CD4-positive, alpha-beta memory T cell (primary cell): ENCODE results near the gene ZNF774. TPM values are rescaled to one million over a fixed set of nuclear protein-coding genes. Genes with fewer than 3 reads are reported as not detected.
"Not testable (repeated sequence)": the region's sequence is repeated elsewhere in the genome, so short reads cannot be mapped to it uniquely, and the experiment has no call there.

Experiments used
- CTCF ChIA-PET: fragments of 350-600 bp; sonication (Branson Sonifier 250); formaldehyde crosslinking; loops from one replicate; lab custom pipeline; 2021; ENCODE audit warnings: inconsistent platforms; ENCODE audit not compliant: partially characterized antibody; lab: Charles Lee
- POLR2A ChIA-PET: fragments of 350-600 bp; sonication (Branson Sonifier 250); formaldehyde crosslinking; loops from one replicate; lab custom pipeline; 2021; ENCODE audit not compliant: partially characterized antibody; lab: Charles Lee
- DNase-seq, 5 donors: peaks; one replicate each; pipeline versions ENCODE4 v3.0.0 to v3.0.0-alpha.2; 2020 to 2022; ENCODE audit warnings: mixed read lengths in 1 of 5
- H3K27ac ChIP-seq: one replicate; pipeline ENCODE4 v1.7.0; 2013; ENCODE audit warnings: low read depth, low read length
- H3K27me3 ChIP-seq: 2 replicates; pipeline ENCODE4 v1.7.0; 2013; ENCODE audit warnings: mild to moderate bottlenecking, low read length, moderate library complexity; ENCODE audit not compliant: insufficient read depth
- H3K36me3 ChIP-seq: 2 replicates; pipeline ENCODE4 v1.7.0; 2013; ENCODE audit warnings: mild to moderate bottlenecking, low read length, moderate library complexity; ENCODE audit not compliant: insufficient read depth
- H3K4me1 ChIP-seq: 2 replicates; pipeline ENCODE4 v1.7.0; 2013; ENCODE audit warnings: mild to moderate bottlenecking, low read length, moderate library complexity; ENCODE audit not compliant: insufficient read depth
- H3K4me3 ChIP-seq, 2 donors: one replicate each; pipeline ENCODE4 v1.7.0; 2013; ENCODE audit warnings: low read length in 2 of 2, mild to moderate bottlenecking in 1 of 2
- H3K9me3 ChIP-seq, 2 donors: one replicate each; pipeline ENCODE4 v1.7.0; 2013; ENCODE audit warnings: low read length in 2 of 2, control low read depth in 1 of 2; ENCODE audit not compliant: control insufficient read depth in 1 of 2
- H3K27ac Mint-ChIP-seq, 7 donors: one replicate each; pipeline ENCODE4 v1.8.0; 2020 to 2021; ENCODE audit warnings: mixed read lengths in 7 of 7, mild to moderate bottlenecking in 6 of 7, inconsistent platforms in 3 of 7, moderate library complexity in 3 of 7
- H3K27me3 Mint-ChIP-seq, 2 donors: one replicate each; pipeline ENCODE4 v1.8.0; 2020 to 2021; ENCODE audit warnings: mixed read lengths in 2 of 2
- H3K36me3 Mint-ChIP-seq, 2 donors: one replicate each; pipeline ENCODE4 v1.8.0; 2020 to 2021; ENCODE audit warnings: mixed read lengths in 2 of 2, inconsistent platforms in 1 of 2, mild to moderate bottlenecking in 1 of 2
- H3K4me1 Mint-ChIP-seq, 4 donors: one replicate each; pipeline ENCODE4 v1.8.0; 2020 to 2021; ENCODE audit warnings: mixed read lengths in 4 of 4, mild to moderate bottlenecking in 1 of 4
- H3K4me3 Mint-ChIP-seq, 8 donors: one replicate each; pipeline ENCODE4 v1.8.0; 2020 to 2021; ENCODE audit warnings: mixed read lengths in 8 of 8, mild to moderate bottlenecking in 7 of 8, moderate library complexity in 6 of 8, inconsistent platforms in 3 of 8
- H3K9me3 Mint-ChIP-seq, 8 donors: one replicate each; pipeline ENCODE4 v1.8.0; 2020 to 2021; ENCODE audit warnings: mixed read lengths in 8 of 8, mild to moderate bottlenecking in 5 of 8, inconsistent platforms in 3 of 8, moderate library complexity in 1 of 8
- intact Hi-C: fragments of 100-400 bp; cut with micrococcal nuclease; formaldehyde crosslinking; loops from one replicate; pipeline ENCODE4 v1.15.1; 2023
- polyA plus RNA-seq, 2 donors: library from polyadenylated mRNA; unstranded; fragments of 300-500 nt; fragmentation: Illumina TruSeq; gene quantifications; one replicate each; pipeline ENCODE4 v1.2.3, GENCODE V29; 2021
- total RNA-seq, 2 experiments: library from RNA; stranded (reverse); gene quantifications; one replicate each; pipeline ENCODE4 v1.2.3, GENCODE V29; 2021

Gene ZNF774
- total RNA-seq (under 1 TPM; 0.78 to 0.81 TPM), polyA plus RNA-seq (not detected)

DNA sequence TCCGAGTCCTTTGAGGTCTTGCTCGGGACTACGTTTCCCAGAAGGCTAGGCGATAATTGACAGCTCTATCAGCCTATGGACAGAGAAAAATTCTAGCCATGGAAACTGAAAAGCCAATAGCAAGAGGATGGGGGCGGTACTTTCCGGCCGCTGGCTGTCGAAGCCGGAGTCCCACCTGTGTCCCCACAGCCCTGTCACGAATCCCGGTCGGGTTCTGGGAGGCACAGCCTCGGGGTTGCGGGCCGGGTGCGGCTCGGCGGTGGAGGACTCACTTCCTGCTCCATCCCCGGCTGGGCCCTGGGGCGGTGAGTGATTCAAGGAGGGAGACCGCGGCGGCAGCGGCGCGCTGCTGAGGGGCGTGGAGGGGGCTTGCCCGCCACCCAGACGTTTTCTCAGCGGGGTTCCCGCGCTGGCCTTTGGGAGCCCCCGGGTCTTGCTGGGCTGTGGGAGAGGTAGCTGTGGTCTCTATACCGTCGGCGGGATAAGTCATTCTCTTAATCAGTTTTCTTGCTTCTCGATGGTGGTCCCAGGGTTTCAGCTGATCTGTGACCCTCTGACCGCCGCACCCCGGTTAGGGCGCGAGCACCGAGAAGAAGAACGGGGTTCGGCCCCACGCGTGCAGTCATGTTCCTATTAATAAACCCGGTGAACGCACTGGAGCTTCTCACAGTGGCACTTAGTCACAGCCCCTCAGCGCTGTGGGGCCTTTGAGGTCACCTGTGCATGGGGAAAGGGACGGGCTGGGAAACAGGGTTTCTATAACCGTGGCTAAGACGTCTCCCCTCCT, at the start of gene ZNF774:
TSS of gene ZNF774 (plus strand) at position 178 of the 787 bp plus-strand sequence. CDS start 2,377 bp downstream, outside the sequence.
- peaks cover 10% of the 10 kb centered on the region for H3K4me1 ChIP-seq
- H3K27me3 ChIP-seq: no peaks in the 10 kb centered on the region
- Mint-ChIP-seq H3K36me3 (no peaks in the 10 kb centered on the region), H3K27ac (peak within 1 kb of the TSS; percentile 24 to 85 (median 75)), H3K9me3 (peaks cover 0 to 2% (median 0%) of the 10 kb centered on the region in 8 donors), H3K4me1 (peaks cover 8 to 20% (median 14%) of the 10 kb centered on the region in 4 donors), H3K27me3 (peaks cover 0 to 1% of the 10 kb centered on the region in 2 donors), H3K4me3 (peak within 1 kb of the TSS; percentile 83 to 95 (median 90))
- POLR2A ChIA-PET: interaction anchor here (0.9 to 1.4 kb wide), 5 partner anchors 10 to 461 kb away, joined by 3 to 5 read pairs (median 4); partner anchors contain the start of gene IQGAP1
- CTCF ChIA-PET: interaction anchor here (0.8 to 2.1 kb wide), 5 partner anchors 8 to 130 kb away, joined by 3 to 6 read pairs (median 4); no protein-coding TSS in a partner anchor
- peak within 1 kb of the TSS; percentile 18 for H3K27ac ChIP-seq
- peak; percentile 92 to 95 (median 94) for DNase-seq
- peak within 1 kb of the TSS; percentile 50 to 79 for H3K4me3 ChIP-seq
- H3K36me3 ChIP-seq: no peaks in the 10 kb centered on the region
- intact Hi-C loops: loop anchor here (1.0 to 5.0 kb wide), 2 partner anchors 10 to 35 kb away; partner anchors contain the start of gene IQGAP1
- no peaks in the 10 kb centered on the region for H3K9me3 ChIP-seq

DNA sequence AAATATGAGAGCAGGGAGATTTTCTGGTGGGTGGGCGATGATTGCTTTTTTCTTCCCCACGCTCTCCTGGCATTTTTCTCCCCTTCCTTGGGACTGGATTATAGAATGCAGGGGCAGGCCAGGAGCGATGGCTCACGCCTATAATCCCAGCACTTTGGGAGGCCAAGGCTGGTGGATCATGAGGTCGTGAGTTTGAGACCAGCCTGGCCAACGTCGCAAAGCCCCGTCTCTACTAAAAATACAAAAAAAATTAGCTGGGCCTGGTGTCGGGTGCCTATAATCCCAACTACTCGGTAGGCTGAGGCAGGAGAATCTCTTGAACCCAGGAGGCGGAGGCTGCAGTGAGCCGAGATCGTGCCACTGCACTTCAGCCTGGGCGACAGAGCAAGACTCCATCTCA, 46.7 kb upstream of the ZNF774 start:
- H3K9me3 ChIP-seq, H3K9me3 Mint-ChIP-seq, H3K36me3 ChIP-seq, H3K27me3 Mint-ChIP-seq, H3K27ac ChIP-seq, DNase-seq, intact Hi-C loops, H3K4me3 ChIP-seq, H3K27me3 ChIP-seq, H3K36me3 Mint-ChIP-seq: not testable (repeated sequence)
- peak overlapping the region in 1 of 7 donors; percentile 17 for H3K27ac Mint-ChIP-seq
- ChIA-PET POLR2A (interaction anchor here (1.0 kb wide), 1 partner anchor 71 kb away, joined by 3 read pairs; the partner anchor contains the start of genes CIB1 and GDPGP1), CTCF (interaction anchor here (1.0 to 6.8 kb wide), 5 partner anchors 9 to 71 kb away, joined by 3 to 41 read pairs (median 4); partner anchors contain the start of genes CIB1 and GDPGP1)
- peak overlapping the region in 1 of 8 donors; percentile 5 for H3K4me3 Mint-ChIP-seq
- H3K4me1 ChIP-seq: peaks cover 24% of the 10 kb centered on the region
- peaks cover 20 to 40% (median 26%) of the 10 kb centered on the region in 4 donors for H3K4me1 Mint-ChIP-seq

DNA sequence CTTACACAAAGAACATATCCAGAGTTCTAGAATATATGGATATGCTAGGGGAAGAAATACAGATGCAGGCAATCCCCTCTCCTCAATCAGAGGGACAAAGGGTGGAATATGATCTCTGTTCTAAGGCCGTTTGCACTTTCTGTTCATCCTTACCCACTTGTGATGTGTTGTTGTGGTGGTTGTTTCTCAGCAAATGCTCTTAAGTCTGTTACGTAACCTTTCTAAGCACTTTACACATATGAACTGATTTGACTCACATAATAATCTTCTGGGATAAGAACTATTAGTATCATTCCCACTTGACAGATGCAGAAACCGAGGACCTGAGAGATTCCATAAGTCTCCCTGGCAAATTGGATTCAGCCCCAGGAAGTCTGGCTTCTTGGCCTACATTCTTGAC, 46.2 kb upstream of the ZNF774 start:
- H3K27me3 ChIP-seq: no peaks in the 10 kb centered on the region
- no peak for DNase-seq
- intact Hi-C loops: no loop called here
- Mint-ChIP-seq H3K36me3 (no peaks in the 10 kb centered on the region), H3K4me1 (peaks cover 20 to 34% (median 25%) of the 10 kb centered on the region in 4 donors), H3K9me3 (no peaks in the 10 kb centered on the region), H3K4me3 (peak overlapping the region in 5 of 8 donors; percentile 63 to 83 (median 76)), H3K27ac (peak overlapping the region; percentile 57 to 95 (median 87)), H3K27me3 (no peaks in the 10 kb centered on the region)
- no peaks in the 10 kb centered on the region for H3K9me3 ChIP-seq
- peaks cover 24% of the 10 kb centered on the region for H3K4me1 ChIP-seq
- no peak overlapping the region for H3K27ac ChIP-seq
- ChIA-PET CTCF (interaction anchor here (1.0 to 6.8 kb wide), 5 partner anchors 9 to 72 kb away, joined by 3 to 41 read pairs (median 4); partner anchors contain the start of genes CIB1 and GDPGP1), POLR2A (interaction anchor here (0.6 to 1.0 kb wide), 2 partner anchors 19 to 72 kb away, joined by 3 read pairs; partner anchors contain the start of genes CIB1 and GDPGP1)
- no peak overlapping the region for H3K4me3 ChIP-seq
- no peaks in the 10 kb centered on the region for H3K36me3 ChIP-seq

DNA sequence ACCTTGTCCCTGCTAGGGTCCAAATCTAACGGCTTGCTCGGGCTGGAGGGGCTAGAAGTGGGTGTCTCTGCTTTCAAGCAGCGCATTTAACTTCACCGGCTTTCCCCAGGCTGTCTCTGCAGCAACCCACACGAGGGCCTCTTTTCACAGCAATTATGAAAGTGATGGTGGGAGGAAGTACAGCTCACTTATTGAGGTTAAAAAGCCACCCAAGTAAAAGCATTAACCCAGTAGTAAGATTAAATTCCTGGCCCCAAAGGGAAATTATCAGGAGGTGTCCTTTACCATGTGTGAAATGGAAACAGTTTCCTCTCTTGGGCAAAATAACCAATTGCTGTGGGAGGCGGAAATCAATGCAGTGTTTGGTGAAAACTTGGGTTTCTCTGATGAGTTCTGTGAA, 45.5 kb upstream of the ZNF774 start:
- H3K27me3 Mint-ChIP-seq: no peaks in the 10 kb centered on the region

DNA sequence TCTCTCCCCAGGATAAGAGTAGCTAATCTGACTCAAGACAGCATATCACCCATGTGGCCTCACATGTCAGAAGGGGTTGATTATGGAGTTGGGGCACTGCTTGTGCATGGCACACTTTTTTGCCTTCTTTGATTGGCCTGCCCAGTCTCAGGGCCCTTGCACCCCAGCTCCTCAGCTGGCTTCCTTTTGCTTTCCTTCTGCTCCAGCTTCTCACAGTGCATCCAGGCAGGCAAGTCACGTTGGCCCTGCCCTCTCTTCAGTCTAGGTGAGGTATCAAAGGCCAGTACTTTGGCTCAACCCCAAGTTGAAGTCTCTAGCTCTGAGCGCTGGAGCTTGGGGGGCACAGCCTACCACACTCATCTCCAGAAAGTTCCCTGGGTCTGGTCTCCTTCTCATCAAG, 44.4 kb upstream of the ZNF774 start:
- ChIA-PET POLR2A (no interaction called here), CTCF (interaction anchor here (0.8 to 6.8 kb wide), 3 partner anchors 12 to 164 kb away, joined by 3 to 41 read pairs (median 22); no protein-coding TSS in a partner anchor)
- intact Hi-C loops: no loop called here
- Histone ChIP-seq H3K27me3 (no peaks in the 10 kb centered on the region), H3K27ac (no peak overlapping the region), H3K4me3 (no peak overlapping the region), H3K36me3 (no peaks in the 10 kb centered on the region), H3K4me1 (peaks cover 18% of the 10 kb centered on the region), H3K9me3 (no peaks in the 10 kb centered on the region)
- DNase-seq: no peak
- Mint-ChIP-seq H3K4me3 (no peak overlapping the region), H3K36me3 (no peaks in the 10 kb centered on the region), H3K27me3 (no peaks in the 10 kb centered on the region), H3K9me3 (no peaks in the 10 kb centered on the region), H3K4me1 (peaks cover 14 to 28% (median 18%) of the 10 kb centered on the region in 4 donors), H3K27ac (peak overlapping the region in 1 of 7 donors; percentile 9)

More for the DNA sequence above, 45.5 kb upstream of the ZNF774 start:
- H3K36me3 ChIP-seq: no peaks in the 10 kb centered on the region
- POLR2A ChIA-PET: interaction anchor here (0.6 to 1.0 kb wide), 2 partner anchors 19 to 73 kb away, joined by 3 read pairs; partner anchors contain the start of genes CIB1 and GDPGP1
- H3K4me1 ChIP-seq: peaks cover 18% of the 10 kb centered on the region
- Mint-ChIP-seq H3K27ac (peak overlapping the region; percentile 57 to 95 (median 87)), H3K4me1 (peaks cover 15 to 28% (median 20%) of the 10 kb centered on the region in 4 donors), H3K36me3 (no peaks in the 10 kb centered on the region), H3K4me3 (peak overlapping the region; percentile 39 to 83 (median 68)), H3K9me3 (no peaks in the 10 kb centered on the region)
- CTCF ChIA-PET: interaction anchor here (0.7 to 6.8 kb wide), 7 partner anchors 8 to 341 kb away, joined by 3 to 41 read pairs (median 3); partner anchors contain the start of genes CIB1 and GDPGP1
- H3K9me3 ChIP-seq: no peaks in the 10 kb centered on the region
- peak in 4 of 5 donors; percentile 12 to 29 (median 16) for DNase-seq
- no peak overlapping the region for H3K27ac ChIP-seq
- H3K27me3 ChIP-seq: no peaks in the 10 kb centered on the region
- intact Hi-C loops: no loop called here
- no peak overlapping the region for H3K4me3 ChIP-seq

DNA sequence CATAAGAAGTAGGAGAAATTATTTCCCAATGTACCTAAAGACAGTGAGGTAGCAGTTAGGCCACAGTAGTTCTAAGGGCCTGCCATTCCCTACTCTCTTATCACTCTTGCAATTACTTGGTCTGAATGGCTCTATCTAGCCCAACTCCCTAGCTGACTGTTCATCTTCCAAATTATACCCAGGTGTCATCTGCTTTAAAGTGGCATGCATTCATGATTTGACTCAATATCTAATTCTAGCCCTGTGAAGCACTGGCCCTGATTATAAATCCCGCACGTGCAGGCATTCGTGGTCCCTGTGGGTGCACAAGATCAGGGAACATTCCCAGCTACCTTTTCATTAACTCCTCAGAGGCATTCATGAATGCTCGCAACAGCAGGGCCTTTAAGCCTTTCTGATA, 43.1 kb upstream of the ZNF774 start:
- Histone ChIP-seq H3K27ac (no peak overlapping the region), H3K27me3 (no peaks in the 10 kb centered on the region), H3K4me3 (no peak overlapping the region), H3K36me3 (no peaks in the 10 kb centered on the region), H3K9me3 (no peaks in the 10 kb centered on the region), H3K4me1 (peaks cover 18% of the 10 kb centered on the region)
- POLR2A ChIA-PET: no interaction called here
- intact Hi-C loops: no loop called here
- CTCF ChIA-PET: interaction anchor here (3.2 to 6.8 kb wide), 2 partner anchors 8 to 10 kb away, joined by 13 to 41 read pairs; no protein-coding TSS in a partner anchor
- Mint-ChIP-seq H3K4me1 (peaks cover 14 to 28% (median 18%) of the 10 kb centered on the region in 4 donors), H3K27me3 (peaks cover 0 to 1% of the 10 kb centered on the region in 2 donors), H3K4me3 (no peak overlapping the region), H3K27ac (no peak overlapping the region), H3K9me3 (no peaks in the 10 kb centered on the region), H3K36me3 (no peaks in the 10 kb centered on the region)
- no peak for DNase-seq
